ENCODE measurements around the gene PGLYRP4.

DNA sequence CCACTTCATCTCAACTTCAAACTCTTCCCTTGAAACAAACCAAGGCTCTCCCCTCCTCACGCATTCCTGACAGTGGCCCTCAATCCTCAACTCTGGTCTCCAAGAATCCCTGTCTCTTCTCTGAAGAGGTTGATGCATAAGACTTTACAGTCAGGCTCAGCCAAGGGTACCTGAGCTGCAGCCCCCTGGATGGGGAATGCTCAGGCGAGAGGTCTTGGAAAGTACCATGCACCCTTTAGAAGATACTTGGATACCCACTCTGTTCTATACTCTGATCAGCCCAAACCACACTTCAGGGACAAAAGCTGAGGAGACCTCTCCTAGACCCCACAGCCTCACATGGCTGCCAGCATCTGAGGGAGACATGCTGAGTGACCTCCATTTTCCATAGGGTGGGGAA lies 35.4 kb downstream of the PGLYRP4 start:
- TF ChIP-seq, protein P1, sequence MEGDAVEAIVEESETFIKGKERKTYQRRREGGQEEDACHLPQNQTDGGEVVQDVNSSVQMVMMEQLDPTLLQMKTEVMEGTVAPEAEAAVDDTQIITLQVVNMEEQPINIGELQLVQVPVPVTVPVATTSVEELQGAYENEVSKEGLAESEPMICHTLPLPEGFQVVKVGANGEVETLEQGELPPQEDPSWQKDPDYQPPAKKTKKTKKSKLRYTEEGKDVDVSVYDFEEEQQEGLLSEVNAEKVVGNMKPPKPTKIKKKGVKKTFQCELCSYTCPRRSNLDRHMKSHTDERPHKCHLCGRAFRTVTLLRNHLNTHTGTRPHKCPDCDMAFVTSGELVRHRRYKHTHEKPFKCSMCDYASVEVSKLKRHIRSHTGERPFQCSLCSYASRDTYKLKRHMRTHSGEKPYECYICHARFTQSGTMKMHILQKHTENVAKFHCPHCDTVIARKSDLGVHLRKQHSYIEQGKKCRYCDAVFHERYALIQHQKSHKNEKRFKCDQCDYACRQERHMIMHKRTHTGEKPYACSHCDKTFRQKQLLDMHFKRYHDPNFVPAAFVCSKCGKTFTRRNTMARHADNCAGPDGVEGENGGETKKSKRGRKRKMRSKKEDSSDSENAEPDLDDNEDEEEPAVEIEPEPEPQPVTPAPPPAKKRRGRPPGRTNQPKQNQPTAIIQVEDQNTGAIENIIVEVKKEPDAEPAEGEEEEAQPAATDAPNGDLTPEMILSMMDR (conservative IDR thresholded peaks at IDR 0.05; ENCODE audit: low read length): no peak
- TF ChIP-seq EZH2phosphoT487 (IDR thresholded peaks at IDR 0.05; ENCODE audit: borderline replicate concordance): no peak
